Upper lobe of left lung (tissue), 4 donors: Measurements from ENCODE around the gene HNRNPA1.

ENCODE experiments used
- POLR2A ChIP-seq, 4 donors: fragments of 450-650 bp; IDR thresholded peaks; one replicate each; pipeline ENCODE4 v1.5.1; 2016 to 2017; ENCODE audit warnings: antibody characterized with exemption in 4 of 4, mild to moderate bottlenecking in 2 of 4
- TF ChIP-seq, protein P1 (sequence below), 6 experiments: fragments of 450-650 bp in 4 of 6; fragments of 200-600 bp in 2 of 6; sonication (generic) in 2 of 6; IDR thresholded peaks; one replicate each; pipeline ENCODE4 v1.5.1; 2016 to 2019; ENCODE audit warnings: antibody characterized with exemption in 6 of 6

DNA sequence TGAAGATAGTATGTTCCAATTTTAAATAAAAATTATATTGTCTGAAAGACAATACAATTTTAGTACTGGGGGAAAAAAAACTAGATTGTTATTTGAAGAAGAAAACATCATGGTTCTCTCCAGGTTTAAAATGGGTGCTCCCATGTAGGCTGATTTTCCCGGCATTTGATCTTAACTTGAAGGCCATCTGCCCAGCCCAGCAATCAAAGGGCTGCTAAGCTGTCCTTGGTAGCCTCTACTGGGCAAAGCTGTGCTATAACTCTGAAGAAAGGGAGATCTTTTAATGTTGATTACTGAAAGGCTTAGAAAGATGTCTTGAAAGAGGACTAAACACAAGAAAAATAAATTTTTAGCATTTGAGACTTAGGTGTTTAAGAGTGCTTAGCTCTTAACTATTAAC lies 42.0 kb upstream of the HNRNPA1 start:
- TF ChIP-seq, protein P1, sequence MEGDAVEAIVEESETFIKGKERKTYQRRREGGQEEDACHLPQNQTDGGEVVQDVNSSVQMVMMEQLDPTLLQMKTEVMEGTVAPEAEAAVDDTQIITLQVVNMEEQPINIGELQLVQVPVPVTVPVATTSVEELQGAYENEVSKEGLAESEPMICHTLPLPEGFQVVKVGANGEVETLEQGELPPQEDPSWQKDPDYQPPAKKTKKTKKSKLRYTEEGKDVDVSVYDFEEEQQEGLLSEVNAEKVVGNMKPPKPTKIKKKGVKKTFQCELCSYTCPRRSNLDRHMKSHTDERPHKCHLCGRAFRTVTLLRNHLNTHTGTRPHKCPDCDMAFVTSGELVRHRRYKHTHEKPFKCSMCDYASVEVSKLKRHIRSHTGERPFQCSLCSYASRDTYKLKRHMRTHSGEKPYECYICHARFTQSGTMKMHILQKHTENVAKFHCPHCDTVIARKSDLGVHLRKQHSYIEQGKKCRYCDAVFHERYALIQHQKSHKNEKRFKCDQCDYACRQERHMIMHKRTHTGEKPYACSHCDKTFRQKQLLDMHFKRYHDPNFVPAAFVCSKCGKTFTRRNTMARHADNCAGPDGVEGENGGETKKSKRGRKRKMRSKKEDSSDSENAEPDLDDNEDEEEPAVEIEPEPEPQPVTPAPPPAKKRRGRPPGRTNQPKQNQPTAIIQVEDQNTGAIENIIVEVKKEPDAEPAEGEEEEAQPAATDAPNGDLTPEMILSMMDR (IDR thresholded peaks at IDR 0.05) = no peak
- no peak for TF ChIP-seq POLR2A (IDR thresholded peaks at IDR 0.05)
